HG03575 (cell line): ENCODE results near the gene PRR19.
A peak's percentile ranks its signal among the peaks of the same experiment; 100 is the strongest.
"Not testable (repeated sequence)": the region's sequence is repeated elsewhere in the genome, so short reads cannot be mapped to it uniquely, and the experiment has no call there.

Experiments
- ATAC-seq: cut with Tn5 transposase; IDR thresholded peaks from one replicate; pipeline ENCODE4 v1.9.1; 2021; ENCODE audit not compliant: unreplicated experiment, insufficient number of reproducible peaks, low FRiP score; ENCODE audit errors: extremely low read depth

Gene PRR19

GRCh38 chr19:42301646-42302203 is at the start of gene PRR19:
TSS of gene PRR19 (plus strand) at chr19:42302132. CDS start at chr19:42309585, 7,453 bp downstream.
- no peak for ATAC-seq

- no peak for ATAC-seq
These were observed 49.3 kb upstream of the PRR19 start for GRCh38 chr19:42252365-42253244.

GRCh38 chr19:42253245-42254088 is 48.5 kb upstream of the PRR19 start:
- no peak for ATAC-seq

GRCh38 chr19:42254089-42254849 is 47.7 kb upstream of the PRR19 start:
- no peak for ATAC-seq

GRCh38 chr19:42254850-42255765 is 46.8 kb upstream of the PRR19 start, which contains the start of gene ERF:
TSS of gene ERF (minus strand) at chr19:42255128. CDS start at chr19:42254999, 129 bp downstream.
- no peak for ATAC-seq

GRCh38 chr19:42255766-42256745 is 45.9 kb upstream of the PRR19 start:
- no peak for ATAC-seq

GRCh38 chr19:42257842-42258241 is 44.1 kb upstream of the PRR19 start:
- not testable (repeated sequence) for ATAC-seq

GRCh38 chr19:42261763-42262162 is 40.2 kb upstream of the PRR19 start:
- no peak for ATAC-seq

GRCh38 chr19:42266105-42266504 is 35.8 kb upstream of the PRR19 start:
- not testable (repeated sequence) for ATAC-seq

- ATAC-seq: not testable (repeated sequence)
These were observed 34.9 kb upstream of the PRR19 start for GRCh38 chr19:42266928-42267603.

- ATAC-seq: no peak
These were observed 34.2 kb upstream of the PRR19 start for GRCh38 chr19:42267644-42268141.

GRCh38 chr19:42268142-42268703 is 33.7 kb upstream of the PRR19 start:
- peak; percentile 24 for ATAC-seq

GRCh38 chr19:42268704-42269477 is 33.0 kb upstream of the PRR19 start, which contains the start of gene CIC:
TSS of gene CIC (plus strand) at chr19:42269252. CDS start at chr19:42271784, 2,532 bp downstream.
- ATAC-seq: peak; percentile 57

GRCh38 chr19:42269478-42270345 is 32.2 kb upstream of the PRR19 start:
- ATAC-seq: no peak
